ENCODE measurements around the gene PCDHB10.
"Not testable (repeated sequence)": the region's sequence is repeated elsewhere in the genome, so short reads cannot be mapped to it uniquely, and the experiment has no call there.

Gene PCDHB10

DNA sequence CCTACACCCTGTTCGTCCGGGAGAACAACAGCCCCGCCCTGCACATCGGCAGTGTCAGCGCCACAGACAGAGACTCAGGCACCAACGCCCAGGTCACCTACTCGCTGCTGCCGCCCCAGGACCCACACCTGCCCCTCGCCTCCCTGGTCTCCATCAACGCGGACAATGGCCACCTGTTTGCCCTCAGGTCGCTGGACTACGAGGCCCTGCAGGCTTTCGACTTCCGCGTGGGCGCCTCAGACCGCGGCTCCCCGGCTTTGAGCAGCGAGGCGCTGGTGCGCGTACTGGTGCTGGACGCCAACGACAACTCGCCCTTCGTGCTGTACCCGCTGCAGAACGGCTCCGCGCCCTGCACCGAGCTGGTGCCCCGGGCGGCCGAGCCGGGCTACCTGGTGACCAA is 3.5 kb upstream of the PCDHB10 start:
- not testable (repeated sequence) for DNase-seq

DNA sequence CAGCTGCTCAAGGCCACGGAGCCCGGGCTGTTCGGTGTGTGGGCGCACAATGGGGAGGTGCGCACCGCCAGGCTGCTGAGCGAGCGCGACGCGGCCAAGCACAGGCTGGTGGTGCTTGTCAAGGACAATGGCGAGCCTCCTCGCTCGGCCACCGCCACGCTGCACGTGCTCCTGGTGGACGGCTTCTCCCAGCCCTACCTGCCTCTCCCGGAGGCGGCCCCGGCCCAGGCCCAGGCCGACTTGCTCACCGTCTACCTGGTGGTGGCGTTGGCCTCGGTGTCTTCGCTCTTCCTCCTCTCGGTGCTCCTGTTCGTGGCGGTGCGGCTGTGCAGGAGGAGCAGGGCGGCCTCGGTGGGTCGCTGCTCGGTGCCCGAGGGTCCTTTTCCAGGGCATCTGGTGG is 3.0 kb upstream of the PCDHB10 start:
- not testable (repeated sequence) for DNase-seq

DNA sequence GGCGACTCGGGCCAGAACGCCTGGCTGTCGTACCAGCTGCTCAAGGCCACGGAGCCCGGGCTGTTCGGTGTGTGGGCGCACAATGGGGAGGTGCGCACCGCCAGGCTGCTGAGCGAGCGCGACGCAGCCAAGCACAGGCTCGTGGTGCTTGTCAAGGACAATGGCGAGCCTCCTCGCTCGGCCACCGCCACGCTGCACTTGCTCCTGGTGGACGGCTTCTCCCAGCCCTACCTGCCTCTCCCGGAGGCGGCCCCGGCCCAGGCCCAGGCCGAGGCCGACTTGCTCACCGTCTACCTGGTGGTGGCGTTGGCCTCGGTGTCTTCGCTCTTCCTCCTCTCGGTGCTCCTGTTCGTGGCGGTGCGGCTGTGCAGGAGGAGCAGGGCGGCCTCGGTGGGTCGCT is 2.2 kb downstream of the PCDHB10 start:
- DNase-seq, result not testable (repeated sequence)

DNA sequence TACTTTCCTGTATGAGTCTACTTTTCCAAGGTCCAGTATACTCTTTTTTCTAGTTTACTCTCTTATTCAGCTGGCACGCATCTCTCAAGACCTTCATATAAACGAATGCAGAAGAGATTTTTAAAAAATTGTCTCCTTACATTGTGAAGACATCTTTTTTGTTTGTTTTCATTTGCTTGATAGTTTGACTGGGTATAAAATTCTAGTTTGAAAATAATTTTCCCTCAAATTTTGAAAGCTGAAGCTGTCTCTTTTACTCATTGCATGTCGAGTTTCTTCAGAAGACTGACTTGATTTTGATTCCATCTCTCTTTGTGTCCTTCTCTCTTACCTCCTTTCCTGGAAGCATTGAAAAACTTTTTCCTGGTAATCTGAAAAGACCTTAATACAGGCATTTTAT is 4.2 kb downstream of the PCDHB10 start:
- no peak for DNase-seq

DNA sequence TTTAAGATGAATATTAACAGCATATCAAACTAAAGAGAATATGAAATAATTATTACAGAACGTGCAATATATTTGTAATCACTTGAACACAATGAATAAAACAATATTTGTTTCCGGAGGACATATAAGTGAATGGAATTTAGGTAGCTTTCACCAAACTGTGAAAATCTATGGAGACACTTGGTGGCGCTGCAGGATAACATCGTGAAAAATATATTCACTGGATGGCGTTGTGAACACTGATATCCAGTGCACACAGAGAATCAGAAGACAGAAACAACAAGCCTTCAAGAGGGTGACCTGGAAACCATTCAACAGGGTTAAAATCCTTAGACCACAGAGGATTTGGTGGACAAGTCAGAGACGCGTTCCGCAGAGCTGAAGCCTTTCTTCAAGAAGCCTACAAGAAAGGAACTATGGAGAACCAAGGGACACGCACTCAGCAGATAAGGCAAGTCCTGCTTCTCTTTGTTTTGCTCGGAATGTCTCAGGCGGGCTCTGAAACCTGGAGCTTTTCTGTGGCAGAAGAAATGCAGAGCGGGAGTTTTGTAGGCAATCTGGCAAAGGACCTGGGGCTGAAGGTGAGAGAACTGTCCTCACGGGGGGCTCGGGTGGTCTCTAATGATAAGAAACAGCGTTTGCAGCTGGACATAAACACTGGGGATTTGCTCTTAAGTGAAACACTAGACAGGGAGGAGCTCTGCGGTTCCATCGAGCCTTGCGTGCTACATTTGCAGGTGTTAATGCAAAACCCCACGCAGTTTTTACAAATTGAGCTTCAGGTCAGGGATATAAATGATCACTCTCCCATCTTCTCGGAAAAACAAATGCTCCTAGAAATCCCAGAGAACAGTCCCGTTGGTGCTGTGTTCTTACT is 7.4 kb downstream of the PCDHB10 start, which contains the start of gene PCDHB11:
TSS of gene PCDHB11 (plus strand) at position 269 of the 877 bp plus-strand sequence. CDS start at position 417, 148 bp downstream.
- no peak for DNase-seq

DNA sequence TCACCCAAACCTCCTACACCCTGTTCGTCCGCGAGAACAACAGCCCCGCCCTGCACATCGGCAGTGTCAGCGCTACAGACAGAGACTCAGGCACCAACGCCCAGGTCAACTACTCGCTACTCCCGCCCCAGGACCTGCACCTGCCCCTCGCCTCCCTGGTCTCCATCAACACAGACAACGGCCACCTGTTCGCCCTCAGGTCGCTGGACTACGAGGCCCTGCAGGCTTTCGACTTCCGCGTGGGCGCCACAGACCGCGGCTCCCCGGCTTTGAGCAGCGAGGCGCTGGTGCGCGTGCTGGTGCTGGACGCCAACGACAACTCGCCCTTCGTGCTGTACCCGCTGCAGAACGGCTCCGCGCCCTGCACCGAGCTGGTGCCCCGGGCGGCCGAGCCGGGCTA is 9.0 kb downstream of the PCDHB10 start:
- DNase-seq, result not testable (repeated sequence)

DNA sequence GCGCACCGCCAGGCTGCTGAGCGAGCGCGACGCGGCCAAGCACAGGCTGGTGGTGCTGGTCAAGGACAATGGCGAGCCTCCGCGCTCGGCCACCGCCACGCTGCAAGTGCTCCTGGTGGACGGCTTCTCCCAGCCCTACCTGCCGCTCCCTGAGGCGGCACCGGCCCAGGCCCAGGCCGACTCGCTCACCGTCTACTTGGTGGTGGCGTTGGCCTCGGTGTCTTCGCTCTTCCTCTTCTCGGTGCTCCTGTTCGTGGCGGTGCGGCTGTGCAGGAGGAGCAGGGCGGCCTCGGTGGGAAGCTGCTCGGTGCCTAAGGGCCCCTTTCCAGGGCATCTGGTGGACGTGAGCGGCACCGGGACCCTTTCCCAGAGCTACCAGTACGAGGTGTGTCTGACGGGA is 9.5 kb downstream of the PCDHB10 start:
- DNase-seq, result not testable (repeated sequence)

DNA sequence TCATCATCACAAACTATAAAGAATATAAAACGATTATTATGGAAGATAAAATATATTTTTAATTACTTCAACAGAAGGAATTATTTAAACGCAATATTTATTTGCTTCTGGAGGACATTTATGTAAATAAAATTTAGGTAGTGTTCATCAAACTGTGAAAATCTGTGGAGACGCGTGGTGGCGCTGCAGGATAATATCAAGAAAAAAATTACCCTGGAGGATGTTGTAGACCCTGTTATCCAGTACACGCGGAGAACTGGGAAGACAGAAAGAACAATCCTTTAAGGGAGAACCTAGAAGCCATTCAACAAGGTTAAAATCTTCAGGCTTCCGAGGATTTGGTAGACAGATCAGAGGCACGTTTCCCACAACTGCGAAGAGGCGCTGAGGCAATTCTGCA is 16.3 kb downstream of the PCDHB10 start, which contains the start of gene PCDHB12:
TSS of gene PCDHB12 (plus strand) at position 242 of the 400 bp plus-strand sequence. CDS start 189 bp downstream, outside the sequence.
- DNase-seq, result no peak

DNA sequence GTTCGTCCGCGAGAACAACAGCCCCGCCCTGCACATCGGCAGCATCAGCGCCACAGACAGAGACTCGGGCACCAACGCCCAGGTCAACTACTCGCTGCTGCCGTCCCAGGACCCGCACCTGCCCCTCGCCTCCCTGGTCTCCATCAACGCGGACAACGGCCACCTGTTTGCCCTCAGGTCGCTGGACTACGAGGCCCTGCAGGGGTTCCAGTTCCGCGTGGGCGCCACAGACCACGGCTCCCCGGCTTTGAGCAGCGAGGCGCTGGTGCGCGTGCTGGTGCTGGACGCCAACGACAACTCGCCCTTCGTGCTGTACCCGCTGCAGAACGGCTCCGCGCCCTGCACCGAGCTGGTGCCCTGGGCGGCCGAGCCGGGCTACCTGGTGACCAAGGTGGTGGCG is 18.1 kb downstream of the PCDHB10 start:
- not testable (repeated sequence) for DNase-seq

DNA sequence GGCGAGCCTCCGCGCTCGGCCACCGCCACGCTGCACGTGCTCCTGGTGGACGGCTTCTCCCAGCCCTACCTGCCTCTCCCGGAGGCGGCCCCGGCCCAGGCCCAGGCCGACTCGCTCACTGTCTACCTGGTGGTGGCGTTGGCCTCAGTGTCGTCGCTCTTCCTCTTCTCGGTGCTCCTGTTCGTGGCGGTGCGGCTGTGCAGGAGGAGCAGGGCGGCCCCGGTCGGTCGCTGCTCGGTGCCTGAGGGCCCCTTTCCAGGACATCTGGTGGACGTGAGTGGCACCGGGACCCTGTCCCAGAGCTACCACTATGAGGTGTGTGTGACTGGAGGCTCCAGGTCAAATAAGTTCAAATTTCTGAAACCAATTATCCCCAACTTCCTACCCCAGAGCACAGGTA is 18.7 kb downstream of the PCDHB10 start:
- not testable (repeated sequence) for DNase-seq

DNA sequence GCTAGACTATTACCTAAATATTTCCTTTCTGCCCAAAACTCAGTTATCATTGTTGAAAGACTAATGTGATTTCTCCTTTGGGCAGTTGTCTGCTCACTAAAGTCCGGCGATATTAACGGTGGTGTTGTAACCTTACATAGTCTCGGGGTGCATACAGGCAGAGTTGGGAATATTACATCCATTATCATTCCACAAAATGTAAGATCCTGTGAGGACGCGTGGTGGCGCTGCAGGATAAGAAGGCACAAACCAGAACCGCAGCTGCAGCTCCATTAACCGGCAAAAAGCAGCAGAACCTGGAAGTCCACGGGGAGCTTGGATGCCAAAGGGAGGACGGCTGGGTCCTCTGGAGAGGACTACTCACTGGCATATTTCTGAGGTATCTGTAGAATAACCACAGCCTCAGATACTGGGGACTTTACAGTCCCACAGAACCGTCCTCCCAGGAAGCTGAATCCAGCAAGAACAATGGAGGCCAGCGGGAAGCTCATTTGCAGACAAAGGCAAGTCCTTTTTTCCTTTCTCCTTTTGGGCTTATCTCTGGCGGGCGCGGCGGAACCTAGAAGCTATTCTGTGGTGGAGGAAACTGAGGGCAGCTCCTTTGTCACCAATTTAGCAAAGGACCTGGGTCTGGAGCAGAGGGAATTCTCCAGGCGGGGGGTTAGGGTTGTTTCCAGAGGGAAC is 21.6 kb downstream of the PCDHB10 start, which contains the start of gene PCDHB13:
TSS of gene PCDHB13 (plus strand) at position 264 of the 684 bp plus-strand sequence. CDS start at position 469, 205 bp downstream.
- not testable (repeated sequence) for DNase-seq

DNA sequence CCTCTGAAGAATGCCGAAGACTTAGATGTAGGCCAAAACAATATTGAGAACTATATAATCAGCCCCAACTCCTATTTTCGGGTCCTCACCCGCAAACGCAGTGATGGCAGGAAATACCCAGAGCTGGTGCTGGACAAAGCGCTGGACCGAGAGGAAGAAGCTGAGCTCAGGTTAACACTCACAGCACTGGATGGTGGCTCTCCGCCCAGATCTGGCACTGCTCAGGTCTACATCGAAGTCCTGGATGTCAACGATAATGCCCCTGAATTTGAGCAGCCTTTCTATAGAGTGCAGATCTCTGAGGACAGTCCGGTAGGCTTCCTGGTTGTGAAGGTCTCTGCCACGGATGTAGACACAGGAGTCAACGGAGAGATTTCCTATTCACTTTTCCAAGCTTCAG is 22.4 kb downstream of the PCDHB10 start:
- not testable (repeated sequence) for DNase-seq

DNA sequence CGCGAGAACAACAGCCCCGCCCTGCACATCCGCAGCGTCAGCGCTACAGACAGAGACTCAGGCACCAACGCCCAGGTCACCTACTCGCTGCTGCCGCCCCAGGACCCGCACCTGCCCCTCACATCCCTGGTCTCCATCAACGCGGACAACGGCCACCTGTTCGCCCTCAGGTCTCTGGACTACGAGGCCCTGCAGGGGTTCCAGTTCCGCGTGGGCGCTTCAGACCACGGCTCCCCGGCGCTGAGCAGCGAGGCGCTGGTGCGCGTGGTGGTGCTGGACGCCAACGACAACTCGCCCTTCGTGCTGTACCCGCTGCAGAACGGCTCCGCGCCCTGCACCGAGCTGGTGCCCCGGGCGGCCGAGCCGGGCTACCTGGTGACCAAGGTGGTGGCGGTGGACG is 23.4 kb downstream of the PCDHB10 start:
- DNase-seq, result not testable (repeated sequence)

DNA sequence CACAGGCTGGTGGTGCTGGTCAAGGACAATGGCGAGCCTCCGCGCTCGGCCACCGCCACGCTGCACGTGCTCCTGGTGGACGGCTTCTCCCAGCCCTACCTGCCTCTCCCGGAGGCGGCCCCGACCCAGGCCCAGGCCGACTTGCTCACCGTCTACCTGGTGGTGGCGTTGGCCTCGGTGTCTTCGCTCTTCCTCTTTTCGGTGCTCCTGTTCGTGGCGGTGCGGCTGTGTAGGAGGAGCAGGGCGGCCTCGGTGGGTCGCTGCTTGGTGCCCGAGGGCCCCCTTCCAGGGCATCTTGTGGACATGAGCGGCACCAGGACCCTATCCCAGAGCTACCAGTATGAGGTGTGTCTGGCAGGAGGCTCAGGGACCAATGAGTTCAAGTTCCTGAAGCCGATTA is 23.9 kb downstream of the PCDHB10 start:
- DNase-seq, result not testable (repeated sequence)

DNA sequence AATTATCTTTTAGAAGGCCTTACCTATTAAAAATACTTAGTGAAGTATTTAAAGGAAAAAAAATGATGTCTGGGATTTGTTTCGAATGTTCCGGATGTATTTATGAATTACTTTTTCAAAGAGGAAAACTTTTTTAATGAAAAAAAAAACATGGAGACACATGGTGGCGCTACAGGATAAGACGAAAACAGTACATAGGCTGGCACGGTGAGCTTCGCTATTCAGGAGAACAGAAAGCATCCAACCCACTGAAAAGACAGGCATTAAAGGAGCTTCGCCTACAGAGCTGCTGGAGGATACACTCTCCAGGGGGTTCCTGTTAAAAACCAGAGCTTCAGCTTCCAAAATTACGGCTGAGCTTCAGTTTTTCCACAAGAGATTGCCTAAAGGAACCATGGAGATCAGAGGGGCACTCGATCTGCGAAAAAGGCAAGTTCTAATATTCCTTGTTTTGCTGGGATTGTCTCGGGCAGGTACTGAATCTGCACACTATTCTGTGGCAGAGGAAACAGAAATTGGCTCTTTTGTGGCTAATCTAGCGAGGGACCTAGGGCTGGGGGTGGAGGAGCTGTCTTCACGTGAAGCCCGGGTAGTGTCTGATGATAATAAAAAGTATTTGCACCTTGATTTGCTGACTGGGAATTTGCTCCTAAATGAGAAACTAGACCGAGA is 31.1 kb downstream of the PCDHB10 start, which contains the start of gene PCDHB14:
TSS of gene PCDHB14 (plus strand) at position 232 of the 672 bp plus-strand sequence. CDS start at position 395, 163 bp downstream.
- DNase-seq, result no peak

DNA sequence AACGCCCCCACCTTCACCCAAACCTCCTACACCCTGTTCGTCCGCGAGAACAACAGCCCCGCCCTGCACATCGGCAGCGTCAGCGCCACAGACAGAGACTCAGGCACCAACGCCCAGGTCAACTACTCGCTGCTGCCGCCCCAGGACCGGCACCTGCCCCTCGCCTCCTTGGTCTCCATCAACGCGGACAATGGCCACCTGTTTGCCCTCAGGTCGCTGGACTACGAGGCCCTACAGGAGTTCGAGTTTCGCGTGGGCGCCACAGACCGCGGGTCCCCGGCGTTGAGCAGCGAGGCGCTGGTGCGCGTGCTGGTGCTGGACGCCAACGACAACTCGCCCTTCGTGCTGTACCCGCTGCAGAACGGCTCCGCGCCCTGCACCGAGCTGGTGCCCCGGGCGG is 32.7 kb downstream of the PCDHB10 start:
- not testable (repeated sequence) for DNase-seq

DNA sequence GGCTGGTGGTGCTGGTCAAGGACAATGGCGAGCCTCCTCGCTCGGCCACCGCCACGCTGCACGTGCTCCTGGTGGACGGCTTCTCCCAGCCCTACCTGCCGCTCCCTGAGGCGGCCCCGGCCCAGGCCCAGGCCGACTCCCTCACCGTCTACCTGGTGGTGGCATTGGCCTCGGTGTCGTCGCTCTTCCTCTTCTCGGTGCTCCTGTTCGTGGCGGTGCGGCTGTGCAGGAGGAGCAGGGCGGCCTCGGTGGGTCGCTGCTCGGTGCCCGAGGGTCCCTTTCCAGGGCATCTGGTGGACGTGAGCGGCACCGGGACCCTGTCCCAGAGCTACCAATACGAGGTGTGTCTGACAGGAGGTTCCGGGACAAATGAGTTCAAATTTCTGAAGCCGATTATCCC is 33.3 kb downstream of the PCDHB10 start:
- not testable (repeated sequence) for DNase-seq

DNA sequence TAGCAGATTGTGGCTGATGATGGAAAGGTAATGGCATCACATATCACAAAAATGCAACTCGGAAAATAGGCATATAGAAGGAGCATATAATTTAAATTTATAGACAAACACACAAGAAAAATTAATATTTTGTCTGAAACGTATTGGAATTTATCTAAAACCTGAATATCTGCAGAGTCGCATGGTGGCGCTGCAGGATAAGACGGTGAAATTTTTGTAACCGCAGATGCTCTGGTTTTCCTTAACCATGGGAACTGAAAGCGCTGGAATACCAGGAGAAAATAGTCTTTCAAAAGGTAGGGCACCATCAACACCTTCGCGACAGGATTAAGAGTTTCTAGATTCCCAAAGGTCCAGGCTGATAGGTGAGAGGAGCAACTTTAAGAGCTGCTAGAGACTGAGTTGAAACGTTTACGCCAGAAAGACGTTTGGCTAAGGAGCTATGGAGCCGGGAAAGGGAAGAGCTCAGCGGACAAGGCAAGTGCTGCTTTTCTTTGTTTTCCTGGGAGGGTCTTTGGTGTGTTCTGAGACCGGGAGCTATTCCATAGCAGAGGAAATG is 42.0 kb downstream of the PCDHB10 start:
- DNase-seq, result no peak

DNA sequence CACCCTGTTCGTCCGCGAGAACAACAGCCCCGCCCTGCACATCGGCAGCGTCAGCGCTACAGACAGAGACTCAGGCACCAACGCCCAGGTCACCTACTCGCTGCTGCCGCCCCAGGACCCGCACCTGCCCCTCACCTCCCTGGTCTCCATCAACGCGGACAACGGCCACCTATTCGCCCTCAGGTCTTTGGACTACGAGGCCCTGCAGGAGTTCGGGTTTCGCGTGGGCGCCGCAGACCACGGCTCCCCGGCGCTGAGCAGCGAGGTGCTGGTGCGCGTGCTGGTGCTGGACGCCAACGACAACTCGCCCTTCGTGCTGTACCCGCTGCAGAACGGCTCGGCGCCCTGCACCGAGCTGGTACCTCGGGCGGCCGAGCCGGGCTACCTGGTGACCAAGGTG is 43.8 kb downstream of the PCDHB10 start:
- DNase-seq, result not testable (repeated sequence)

DNA sequence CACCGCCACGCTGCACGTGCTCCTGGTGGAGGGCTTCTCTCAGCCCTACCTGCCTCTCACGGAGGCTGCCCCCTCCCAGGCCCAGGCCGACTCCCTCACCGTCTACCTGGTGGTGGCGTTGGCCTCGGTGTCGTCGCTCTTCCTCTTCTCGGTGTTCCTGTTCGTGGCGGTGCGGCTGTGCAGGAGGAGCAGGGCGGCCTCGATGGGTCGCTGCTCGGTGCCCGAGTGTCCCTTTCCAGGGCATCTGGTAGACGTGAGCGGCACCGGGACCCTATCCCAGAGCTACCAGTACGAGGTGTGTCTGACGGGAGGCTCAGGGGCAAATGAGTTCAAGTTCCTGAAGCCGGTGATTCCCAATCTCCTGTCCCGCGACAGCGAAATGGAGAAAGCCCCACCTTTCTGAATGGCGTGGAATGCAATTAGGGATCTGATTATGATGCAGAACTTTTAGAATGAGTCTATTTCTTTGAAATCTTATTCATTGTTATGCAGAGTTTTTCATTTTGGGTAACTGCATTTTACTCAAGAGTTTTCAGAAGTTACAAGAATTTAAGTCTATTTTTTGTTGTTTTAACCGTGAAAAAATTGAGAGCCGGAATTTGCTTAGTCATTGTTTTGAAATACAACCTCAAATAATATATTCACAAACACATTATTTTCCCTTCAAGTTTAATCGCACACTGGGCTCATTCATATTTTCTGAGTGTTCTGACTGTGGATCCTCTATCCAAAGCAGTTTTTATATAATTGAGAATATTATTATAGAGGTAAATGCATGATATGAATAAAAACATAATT is 44.6 kb downstream of the PCDHB10 start:
- no peak for DNase-seq

DNA sequence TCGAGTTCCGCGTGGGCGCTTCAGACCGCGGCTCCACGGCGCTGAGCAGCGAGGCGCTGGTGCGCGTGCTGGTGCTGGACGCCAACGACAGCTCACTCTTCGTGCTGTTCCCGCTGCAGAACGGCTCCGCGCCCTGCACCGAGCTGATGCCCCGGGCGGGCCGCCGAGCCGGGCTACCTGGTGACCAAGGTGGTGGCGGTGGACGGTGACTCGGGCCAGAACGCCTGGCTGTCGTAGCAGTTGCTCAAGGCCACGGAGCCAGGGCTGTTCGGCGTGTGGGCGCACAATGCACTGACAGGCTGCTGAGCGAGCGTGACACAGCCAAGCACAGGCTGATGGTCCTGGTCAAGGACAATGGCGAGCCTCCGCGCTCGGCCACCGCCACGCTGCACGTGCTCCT is 49.3 kb downstream of the PCDHB10 start:
- no peak for DNase-seq

Data from activated CD4-positive, alpha-beta T cell treated with anti-CD3 and anti-CD28 coated beads for 1 hour (primary cell).